Tibial nerve (tissue), 4 donors: ENCODE data around the gene NAPA. TPM values are rescaled to one million over a fixed set of nuclear protein-coding genes. Genes with fewer than 3 reads are reported as not detected.
A peak's percentile ranks its signal among the peaks of the same experiment; 100 is the strongest.
"Not testable (repeated sequence)": the region's sequence is repeated elsewhere in the genome, so short reads cannot be mapped to it uniquely, and the experiment has no call there.

Experiments
- DNase-seq, 2 donors: peaks; one replicate each; pipeline ENCODE4 v3.0.0-alpha.2; 2019; ENCODE audit warnings: low spot score in 2 of 2
- H3K27ac ChIP-seq, 4 donors: fragments of 200-600 bp; sonication (generic) in 3 of 4; one replicate each; pipeline ENCODE4 v1.5.1; 2017 to 2019; ENCODE audit warnings: mild to moderate bottlenecking in 1 of 4
- H3K27me3 ChIP-seq, 2 donors: fragments of 200-600 bp; sonication (generic) in 1 of 2; one replicate each; pipeline versions ENCODE4 v1.5.1 to v1.6.0; 2017 to 2019
- H3K36me3 ChIP-seq, 3 donors: fragments of 200-600 bp; sonication (generic); one replicate each; pipeline ENCODE4 v1.5.1; 2018 to 2019
- H3K4me1 ChIP-seq, 4 donors: fragments of 200-600 bp; sonication (generic) in 3 of 4; one replicate each; pipeline ENCODE4 v1.5.1; 2017 to 2019
- H3K4me3 ChIP-seq, 4 donors: fragments of 200-600 bp; sonication (generic) in 3 of 4; one replicate each; pipeline ENCODE4 v1.5.1; 2017 to 2019; ENCODE audit warnings: mild to moderate bottlenecking in 1 of 4, moderate library complexity in 1 of 4
- H3K9me3 ChIP-seq, 4 donors: fragments of 200-600 bp; sonication (generic) in 3 of 4; one replicate each; pipeline ENCODE4 v1.5.1; 2017 to 2019
- CTCF ChIP-seq, 5 experiments: fragments of 200-600 bp in 3 of 5; fragments of 450-650 bp in 2 of 5; sonication (generic) in 3 of 5; IDR thresholded peaks; one replicate each; pipeline ENCODE4 v1.5.1; 2016 to 2019; ENCODE audit warnings: antibody characterized with exemption in 5 of 5, mild to moderate bottlenecking in 3 of 5, moderate library complexity in 2 of 5
- EP300 ChIP-seq, 2 donors: sonication (generic); formaldehyde crosslinking; IDR thresholded peaks; one replicate each; pipeline ENCODE4 v1.6.1; 2017; ENCODE audit warnings: antibody characterized with exemption in 2 of 2, mild to moderate bottlenecking in 1 of 2
- POLR2A ChIP-seq, 2 donors: fragments of 450-650 bp; IDR thresholded peaks; one replicate each; pipeline ENCODE4 v1.6.1; 2017; ENCODE audit warnings: antibody characterized with exemption in 2 of 2, mild to moderate bottlenecking in 2 of 2, moderate library complexity in 2 of 2
- WGBS, 2 donors: methylation state at CpG; one replicate each; pipeline ENCODE4 v1.1.5; 2018; 5-methylcytosine and 5-hydroxymethylcytosine counted together
- total RNA-seq, 4 donors: library from RNA; depleted of rRNA; stranded (reverse); fragments of >200 nt; gene quantifications; one replicate each; pipeline ENCODE4 v1.1.0, GENCODE V29; 2016

The NAPA gene
- total RNA-seq, 4 donors from 2014 or later = 130 to 152 (median 138) TPM

- Histone ChIP-seq H3K36me3 (peaks cover 0 to 59% (median 5%) of the 10 kb centered on the region in 3 donors), H3K9me3 (no peaks in the 10 kb centered on the region), H3K27me3 (no peaks in the 10 kb centered on the region), H3K27ac (no peak overlapping the region), H3K4me1 (peaks cover 0 to 38% (median 0%) of the 10 kb centered on the region in 4 donors), H3K4me3 (no peak overlapping the region)
- no peak for DNase-seq
- no peak for TF ChIP-seq POLR2A (IDR thresholded peaks at IDR 0.05)
- no peak for TF ChIP-seq CTCF (IDR thresholded peaks at IDR 0.05)
- no peak for TF ChIP-seq EP300 (IDR thresholded peaks at IDR 0.05)
- WGBS, 2 donors = 55 to 61% methylated on average over 7 to 9 of the region's 9 CpGs
These were observed 28.0 kb downstream of the NAPA start for GRCh38 chr19:47486900-47487299.

- not testable (repeated sequence) for H3K9me3 ChIP-seq, H3K27ac ChIP-seq, H3K27me3 ChIP-seq, DNase-seq, H3K4me3 ChIP-seq
- Histone ChIP-seq H3K36me3 (peaks cover 0 to 53% (median 5%) of the 10 kb centered on the region in 3 donors), H3K4me1 (peaks cover 0 to 35% (median 0%) of the 10 kb centered on the region in 4 donors)
- 83 to 85% methylated on average over 13 of the region's 13 CpGs for WGBS, 2 donors
These were observed 28.6 kb downstream of the NAPA start for GRCh38 chr19:47486220-47486619.

- peaks cover 0 to 27% (median 0%) of the 10 kb centered on the region in 4 donors for H3K4me1 ChIP-seq
- H3K27me3 ChIP-seq = no peaks in the 10 kb centered on the region
- TF ChIP-seq EP300 (IDR thresholded peaks at IDR 0.05) = no peak
- TF ChIP-seq POLR2A (IDR thresholded peaks at IDR 0.05) = no peak
- TF ChIP-seq CTCF (IDR thresholded peaks at IDR 0.05) = no peak
- no peak overlapping the region for H3K27ac ChIP-seq
- 77 to 82% methylated on average over 6 of the region's 6 CpGs for WGBS, 2 donors
- DNase-seq = no peak
- peaks cover 0 to 44% (median 0%) of the 10 kb centered on the region in 3 donors for H3K36me3 ChIP-seq
- no peak overlapping the region for H3K4me3 ChIP-seq
- H3K9me3 ChIP-seq = no peaks in the 10 kb centered on the region
These were observed 29.7 kb downstream of the NAPA start for GRCh38 chr19:47485210-47485609.

GRCh38 chr19:47483800-47484690 is 30.8 kb downstream of the NAPA start, which contains the start of gene KPTN:
TSS of gene KPTN (minus strand) at chr19:47484219. CDS start at chr19:47484160, 59 bp downstream.
- Histone ChIP-seq H3K27me3 (peaks cover 0 to 7% of the 10 kb centered on the region in 2 donors), H3K36me3 (peaks cover 0 to 33% (median 0%) of the 10 kb centered on the region in 3 donors), H3K27ac (peak within 1 kb of the TSS; percentile 81 to 95 (median 88)), H3K4me1 (peaks cover 0 to 31% (median 0%) of the 10 kb centered on the region in 4 donors), H3K9me3 (no peaks in the 10 kb centered on the region), H3K4me3 (peak within 1 kb of the TSS; percentile 41 to 75 (median 61))
- WGBS, 2 donors = 2 to 5% methylated on average over 34 to 44 of the region's 57 CpGs
- TF ChIP-seq EP300 (IDR thresholded peaks at IDR 0.05) (peak; percentile 59 to 91), CTCF (IDR thresholded peaks at IDR 0.05) (peak; percentile 72 to 92 (median 84)), POLR2A (IDR thresholded peaks at IDR 0.05) (no peak)
- peak; percentile 71 to 75 for DNase-seq

GRCh38 chr19:47483200-47483599 is 31.7 kb downstream of the NAPA start:
- 83 to 87% methylated on average over 15 of the region's 15 CpGs for WGBS, 2 donors
- Histone ChIP-seq H3K4me1 (peaks cover 0 to 31% (median 0%) of the 10 kb centered on the region in 4 donors), H3K36me3 (peaks cover 0 to 24% (median 0%) of the 10 kb centered on the region in 3 donors), H3K9me3 (no peaks in the 10 kb centered on the region), H3K27ac (no peak overlapping the region), H3K27me3 (peaks cover 0 to 11% of the 10 kb centered on the region in 2 donors), H3K4me3 (peak overlapping the region in 2 of 4 donors; percentile 64 to 75)
- DNase-seq = no peak
- no peak for TF ChIP-seq EP300 (IDR thresholded peaks at IDR 0.05)
- TF ChIP-seq CTCF (IDR thresholded peaks at IDR 0.05) = no peak
- no peak for TF ChIP-seq POLR2A (IDR thresholded peaks at IDR 0.05)
